HG03442 (cell line): ENCODE measurements around the gene ZFYVE28.

Experiments used
- ATAC-seq: cut with Tn5 transposase; IDR thresholded peaks from one replicate; pipeline ENCODE4 v1.9.1; 2021; ENCODE audit warnings: mild to moderate bottlenecking, moderate library complexity; ENCODE audit not compliant: unreplicated experiment

ZFYVE28 gene

DNA sequence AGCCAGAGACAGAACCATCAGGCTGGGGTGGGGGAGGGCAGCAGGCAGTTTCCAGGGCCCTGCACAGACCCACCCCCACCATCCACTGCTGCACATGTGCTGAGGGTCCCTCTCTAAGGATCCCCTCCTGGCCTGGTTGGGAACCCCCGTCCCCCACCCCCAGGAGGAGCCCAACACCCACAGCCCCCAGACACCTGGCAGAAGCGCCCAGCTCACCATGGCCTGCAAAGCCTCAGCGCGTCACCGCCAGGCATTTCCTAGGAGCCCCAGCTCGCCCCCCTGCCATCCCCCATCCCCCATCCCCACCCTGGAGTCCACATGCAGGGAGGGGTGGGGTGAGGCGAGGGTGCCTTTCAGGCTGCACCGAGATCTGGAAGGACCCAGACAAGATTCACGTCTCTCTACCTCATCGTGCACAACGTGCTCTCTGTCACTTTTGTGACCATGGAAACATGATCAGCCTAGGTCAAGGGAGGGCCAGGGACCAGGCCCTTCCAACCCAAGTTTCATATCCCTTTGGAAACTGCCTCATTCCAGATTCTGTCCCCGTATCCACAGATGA, 165.8 kb downstream of the ZFYVE28 start:
- ATAC-seq, result no peak

- no peak for ATAC-seq
Observed at GRCh38 chr4:2251795-2252529, 166.5 kb downstream of the ZFYVE28 start.

GRCh38 chr4:2251073-2251794, 167.2 kb downstream of the ZFYVE28 start:
- ATAC-seq, result no peak

DNA sequence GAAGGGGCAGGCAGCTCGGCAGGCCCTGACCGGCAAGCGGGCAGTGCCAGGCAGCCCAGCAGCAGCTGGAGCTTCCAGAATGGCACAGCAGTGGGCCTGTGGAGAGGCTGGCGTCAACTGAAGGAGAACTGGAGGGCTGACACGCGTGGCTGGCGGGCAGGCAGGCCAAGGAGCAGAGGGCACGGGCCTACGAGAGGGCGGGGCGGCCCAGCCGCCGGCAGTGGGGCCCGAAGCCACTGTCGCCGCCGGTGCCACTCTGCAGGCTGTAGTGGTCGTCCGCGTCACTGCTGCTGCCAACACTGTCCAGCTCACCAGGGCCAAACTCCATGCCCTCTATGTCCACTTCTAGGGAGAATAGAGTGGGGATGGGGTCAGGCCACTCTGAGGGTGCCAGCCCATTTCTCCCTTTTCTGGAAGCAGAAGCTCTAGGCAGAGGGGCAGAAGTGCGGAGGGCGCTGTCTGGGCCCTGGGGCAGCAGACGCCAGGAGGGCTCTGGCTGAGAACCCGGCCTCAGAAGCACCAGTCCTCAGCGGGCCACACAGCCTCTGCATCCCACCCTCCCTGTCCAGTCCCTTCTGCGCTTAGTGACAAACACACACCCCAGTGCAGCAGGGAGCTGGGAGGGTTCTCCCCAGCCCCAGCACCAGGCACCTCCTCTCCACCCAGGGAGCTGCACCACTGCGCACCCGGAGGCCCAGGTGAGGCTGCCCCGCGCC, 167.9 kb downstream of the ZFYVE28 start:
- no peak for ATAC-seq

DNA sequence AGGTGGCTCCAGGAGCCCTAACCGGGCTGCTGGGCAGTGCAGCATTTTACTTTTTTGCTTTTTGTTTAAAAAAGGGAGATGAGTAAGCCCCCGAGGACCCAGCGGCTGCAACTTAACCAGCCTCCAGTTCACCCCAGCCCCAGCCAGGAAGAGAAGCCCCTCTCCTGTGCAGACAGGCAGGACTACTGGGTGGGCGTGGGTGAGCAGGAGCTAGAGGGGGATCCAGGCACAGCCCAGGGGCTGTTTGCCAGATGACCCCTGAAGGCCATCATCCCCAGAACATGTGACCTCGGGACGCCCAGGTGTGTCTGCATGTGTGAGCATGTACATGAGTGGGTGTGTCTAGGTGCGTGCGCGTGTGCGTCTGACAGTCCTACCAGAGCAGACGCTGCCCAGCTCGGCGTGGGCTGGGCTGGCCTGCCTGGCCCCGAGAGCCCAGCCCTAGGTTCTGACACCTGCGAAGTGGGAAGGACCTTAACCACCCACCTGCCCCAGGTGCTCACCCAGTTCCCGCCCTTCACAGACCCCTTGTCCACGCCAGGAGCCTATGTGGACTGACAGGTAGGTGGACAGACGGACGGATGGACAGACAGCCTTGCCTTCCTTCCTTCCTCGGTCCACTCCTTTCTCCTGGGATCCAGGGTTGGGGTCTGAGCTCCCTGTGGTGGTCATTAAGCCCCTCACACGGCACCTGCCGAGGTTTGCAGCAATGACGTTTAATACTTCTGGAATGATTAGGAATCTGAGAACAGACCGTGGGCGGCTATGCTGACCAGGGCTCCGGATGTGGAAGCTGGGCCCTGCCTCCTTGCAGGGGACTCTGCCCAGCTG, 168.7 kb downstream of the ZFYVE28 start:
- ATAC-seq, result no peak

- no peak for ATAC-seq
Observed at GRCh38 chr4:2248821-2249261, 169.6 kb downstream of the ZFYVE28 start.

DNA sequence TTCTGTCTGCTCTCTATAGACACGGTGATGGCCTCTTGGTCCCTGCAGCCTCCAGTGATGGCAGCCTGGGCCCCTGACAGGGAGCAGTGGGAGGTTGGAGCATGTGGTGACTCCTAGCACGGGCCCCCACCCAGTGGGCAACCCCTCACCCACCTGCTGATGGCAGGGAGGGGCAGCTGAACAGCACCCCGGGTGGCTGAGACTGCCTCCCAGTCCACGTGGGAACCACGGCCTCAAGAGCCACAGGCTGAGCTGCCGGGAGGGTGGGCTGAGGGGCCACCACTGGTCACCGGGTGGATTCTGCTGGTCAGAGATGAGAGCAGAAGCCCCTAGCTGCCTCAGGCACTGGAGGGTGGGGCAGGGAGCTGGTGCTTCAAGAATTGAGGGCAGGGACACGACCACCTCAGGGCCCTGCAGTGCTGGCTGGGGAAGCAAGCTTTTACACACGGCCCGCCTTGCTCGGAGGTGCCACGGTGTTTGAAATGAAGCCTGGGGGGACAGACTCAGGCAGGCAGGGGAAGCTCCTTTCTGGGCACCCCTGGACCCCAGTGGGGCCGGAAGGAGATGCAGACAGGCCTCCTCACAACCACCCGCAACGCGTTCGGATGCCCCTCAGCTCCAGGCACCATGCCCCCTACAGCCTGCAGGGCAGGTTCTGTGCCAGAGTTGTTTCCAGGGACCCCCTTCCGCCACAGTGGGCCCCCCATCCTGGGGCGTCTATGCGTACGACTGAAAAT, 170.2 kb downstream of the ZFYVE28 start:
- no peak for ATAC-seq

DNA sequence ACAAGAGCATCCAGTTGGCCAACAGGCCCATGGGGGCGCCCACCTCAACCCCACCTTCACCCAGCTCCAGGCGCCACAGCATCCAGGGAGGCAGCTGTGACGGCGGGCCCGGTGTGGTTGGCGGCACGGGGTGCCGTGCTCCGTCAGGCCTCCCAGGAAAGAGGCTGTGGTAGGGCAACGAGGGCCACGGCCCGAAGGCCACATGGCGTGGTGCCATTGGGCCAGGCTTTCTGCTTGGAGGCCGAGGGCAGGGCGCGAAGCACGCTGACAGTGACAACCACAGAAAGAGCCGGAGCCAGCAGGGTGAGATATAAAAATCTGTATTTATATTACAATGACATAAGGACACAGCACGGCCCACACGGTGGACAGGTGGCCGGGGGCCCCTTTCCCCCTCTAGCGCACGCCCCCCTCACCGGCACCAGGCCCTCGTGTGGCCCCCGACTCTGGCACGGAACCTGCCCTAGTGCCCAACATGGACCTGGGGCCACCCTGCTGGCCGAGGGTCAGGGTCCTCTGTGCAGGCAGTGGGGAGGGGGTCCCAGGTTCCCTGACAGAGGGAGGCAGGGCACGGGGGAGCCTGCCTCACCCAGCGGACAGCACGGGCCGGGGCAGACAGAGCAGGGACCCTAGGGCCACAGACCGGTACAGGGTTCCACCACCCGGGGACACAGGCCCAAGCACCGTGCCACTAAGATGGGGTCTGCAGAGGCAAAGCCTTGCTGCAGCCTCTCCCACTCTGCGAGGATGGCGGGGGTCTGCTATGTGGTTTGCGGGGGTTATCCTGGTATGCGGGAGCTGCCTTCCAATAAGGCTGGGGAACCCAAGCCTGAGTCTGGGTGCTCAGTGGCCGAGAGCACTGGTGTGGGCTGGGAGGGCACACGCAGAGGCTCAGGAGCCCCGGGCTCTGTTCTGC, 171.1 kb downstream of the ZFYVE28 start:
- no peak for ATAC-seq

GRCh38 chr4:2246384-2247127, 171.9 kb downstream of the ZFYVE28 start:
- ATAC-seq, result no peak

GRCh38 chr4:2245787-2246275, 172.6 kb downstream of the ZFYVE28 start:
- no peak for ATAC-seq

- ATAC-seq, result no peak
Observed at GRCh38 chr4:2245057-2245786, 173.2 kb downstream of the ZFYVE28 start.

- no peak for ATAC-seq
Observed at GRCh38 chr4:2243681-2244380, 174.6 kb downstream of the ZFYVE28 start.

- ATAC-seq, result peak; percentile 90
Observed at GRCh38 chr4:2241410-2242353, 176.8 kb downstream of the ZFYVE28 start, which contains the start of the genes HAUS3 and POLN. TSS of gene HAUS3 (minus strand) at chr4:2242121. CDS start at chr4:2240946, 1,175 bp downstream. TSS of gene POLN (minus strand) at chr4:2242121. CDS start at chr4:2229231, 12,890 bp downstream.

- no peak for ATAC-seq
Observed at GRCh38 chr4:2241003-2241402, 177.4 kb downstream of the ZFYVE28 start.

DNA sequence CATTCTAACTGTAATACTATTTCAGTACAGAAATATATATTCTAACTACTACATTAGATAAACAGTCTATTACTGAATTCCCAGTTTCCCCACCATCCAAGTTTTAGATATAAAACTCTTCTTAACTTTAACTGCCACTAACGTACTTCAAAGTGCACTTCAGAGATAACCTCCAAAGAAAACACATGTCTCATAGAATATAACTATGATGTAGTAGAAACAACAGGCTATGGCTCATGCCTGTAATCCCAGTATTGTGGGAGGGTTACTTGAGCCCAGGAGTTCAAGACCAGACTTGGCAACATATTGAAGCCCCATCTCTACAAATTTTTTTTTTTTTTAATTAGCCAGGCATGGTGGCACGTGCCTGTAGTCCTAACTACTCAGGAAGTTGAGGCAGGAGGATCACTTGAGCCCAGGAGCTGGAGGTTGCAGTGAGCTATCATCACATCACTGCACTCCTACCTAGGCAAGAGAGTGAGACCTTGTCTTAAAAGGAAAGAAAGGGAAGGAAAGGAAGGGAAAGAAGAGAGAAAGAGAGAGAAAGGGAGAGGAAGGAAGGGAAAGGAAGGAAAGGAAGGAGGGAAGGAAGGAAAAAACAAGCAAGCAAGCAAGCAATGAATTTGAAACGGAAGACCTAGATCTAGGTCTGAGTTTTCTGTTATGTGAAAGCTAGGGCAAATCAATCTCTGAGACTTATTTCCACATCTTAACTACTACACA, 181.3 kb downstream of the ZFYVE28 start:
- ATAC-seq, result no peak
